GM19193 (cell line): ENCODE measurements around the gene SATB1.

Experiments used
- POLR2A ChIP-seq: IDR thresholded peaks from 4 replicates; pipeline ENCODE4 v1.6.1; 2011; ENCODE audit not compliant: insufficient read depth, insufficient read length; ENCODE audit errors: extremely low read depth

SATB1 gene

DNA sequence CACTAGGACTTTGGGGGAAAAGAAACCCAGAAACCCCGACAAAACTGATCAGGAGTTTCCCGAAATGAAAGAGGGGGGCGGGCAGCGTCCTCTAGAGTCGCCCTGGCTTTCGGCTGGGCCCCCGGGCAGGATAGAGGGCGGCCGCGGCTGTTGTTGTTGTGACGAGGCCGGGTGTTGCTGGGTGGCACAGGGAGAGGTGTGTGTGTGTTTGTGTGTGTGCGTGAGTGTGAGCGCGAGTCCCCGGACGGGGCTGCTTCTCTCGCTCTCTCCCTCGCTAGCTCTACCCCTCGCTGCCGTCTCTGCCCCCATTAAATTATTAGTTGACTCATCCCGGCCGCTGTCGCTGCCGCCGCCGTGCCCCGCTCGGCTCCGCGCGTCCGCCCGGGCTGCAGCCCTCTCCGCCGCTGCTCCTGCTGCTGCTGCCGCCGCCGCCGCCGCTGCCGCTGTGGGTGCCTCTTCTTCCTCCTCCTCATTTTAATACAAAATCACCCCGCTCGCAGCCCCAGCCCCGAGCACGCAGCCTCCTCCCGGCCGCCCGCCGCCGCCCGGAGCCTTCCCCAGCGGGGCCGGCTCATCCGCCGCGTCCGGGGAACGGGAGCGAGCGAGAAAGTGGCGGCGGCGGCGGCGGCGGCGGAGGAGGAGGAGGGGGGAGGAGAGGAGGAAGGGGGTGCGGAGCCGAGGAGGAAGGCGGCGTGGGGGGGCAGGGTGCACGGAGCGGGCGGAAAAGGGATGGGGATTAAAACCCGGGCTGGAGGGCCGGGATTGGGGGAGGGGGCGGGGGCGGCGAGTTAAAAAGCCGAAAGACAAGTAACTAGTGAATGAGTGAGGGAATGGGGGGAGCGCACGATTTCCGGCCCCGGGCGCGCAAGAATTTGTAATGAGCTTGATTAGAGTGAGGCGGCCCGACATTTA, at the start of gene SATB1:
TSS of gene SATB1 (minus strand) at position 611 of the 912 bp plus-strand sequence. CDS start 4,372 bp downstream, outside the sequence.
- no peak for TF ChIP-seq POLR2A

DNA sequence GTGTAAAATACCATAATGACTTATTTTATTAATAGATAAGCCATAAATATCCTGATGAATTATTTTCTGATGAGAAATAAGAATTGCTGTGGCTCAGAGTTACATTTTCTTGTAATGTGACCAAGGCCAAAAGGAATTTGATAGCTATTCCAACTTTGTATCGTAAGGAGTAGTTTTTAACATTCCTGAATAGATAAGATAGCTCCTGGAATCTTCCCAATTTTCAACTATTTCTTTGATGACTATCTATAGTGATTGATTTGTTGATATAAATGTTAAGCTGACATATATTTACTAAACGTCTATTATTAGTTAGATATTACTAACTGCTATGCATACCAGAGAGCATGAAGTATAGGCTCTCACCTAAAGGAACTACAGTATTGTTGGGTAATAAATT, 49.1 kb upstream of the SATB1 start:
- TF ChIP-seq POLR2A = no peak

DNA sequence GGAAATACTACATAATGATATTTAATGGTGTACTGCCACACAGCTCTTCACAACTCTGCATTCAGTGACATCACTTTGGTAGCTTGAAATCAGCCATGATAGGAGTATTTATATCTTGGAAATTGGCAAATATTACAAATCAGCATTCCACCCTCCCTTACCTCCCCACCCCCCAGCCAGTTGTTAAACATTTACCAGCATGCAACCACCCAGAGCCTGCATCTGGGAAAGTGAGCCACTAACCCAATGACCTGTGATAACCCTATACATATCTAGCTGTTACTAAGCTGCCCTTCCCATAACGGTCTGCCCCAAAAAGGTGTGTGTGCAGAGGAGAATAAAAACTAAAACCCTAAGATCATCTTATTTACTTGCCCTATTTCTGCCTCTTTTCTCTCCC, 44.6 kb upstream of the SATB1 start:
- no peak for TF ChIP-seq POLR2A

DNA sequence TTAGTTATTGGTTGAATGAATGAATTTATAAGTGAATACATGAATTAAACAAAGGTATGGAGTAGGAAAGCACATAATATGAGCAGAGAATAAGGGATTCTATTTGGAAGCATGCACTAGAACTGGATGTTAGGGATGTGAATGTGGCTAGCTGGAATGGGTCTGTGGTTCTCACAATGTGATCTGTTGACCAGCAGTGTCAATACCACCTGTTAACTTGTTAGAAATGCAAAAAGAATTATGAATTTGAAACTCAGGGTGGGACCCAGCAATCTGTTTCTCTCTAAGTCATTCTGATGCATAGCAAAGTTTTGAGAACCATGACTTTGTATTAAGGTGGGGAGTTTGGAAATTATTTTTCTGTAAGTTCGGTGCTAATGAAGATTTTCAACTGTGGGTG, 41.0 kb upstream of the SATB1 start:
- no peak for TF ChIP-seq POLR2A

DNA sequence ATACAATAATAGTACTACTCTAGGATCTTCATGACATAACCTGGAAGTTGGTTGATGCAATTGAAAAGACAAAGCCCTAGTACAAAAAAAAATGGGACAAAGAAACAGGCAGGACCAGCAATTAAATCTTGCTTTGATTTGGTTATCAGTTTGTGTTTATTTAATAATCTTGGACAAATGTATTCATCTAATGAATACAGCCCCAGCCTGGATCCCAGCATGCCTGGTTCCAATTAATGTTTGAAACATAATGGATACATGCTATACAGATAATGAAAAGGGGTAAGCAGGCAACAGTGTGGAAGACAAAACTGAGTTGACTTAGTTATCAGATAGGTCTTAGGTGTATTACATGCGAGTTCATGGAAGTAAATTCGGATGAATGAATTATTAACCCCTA, 29.6 kb upstream of the SATB1 start:
- no peak for TF ChIP-seq POLR2A

DNA sequence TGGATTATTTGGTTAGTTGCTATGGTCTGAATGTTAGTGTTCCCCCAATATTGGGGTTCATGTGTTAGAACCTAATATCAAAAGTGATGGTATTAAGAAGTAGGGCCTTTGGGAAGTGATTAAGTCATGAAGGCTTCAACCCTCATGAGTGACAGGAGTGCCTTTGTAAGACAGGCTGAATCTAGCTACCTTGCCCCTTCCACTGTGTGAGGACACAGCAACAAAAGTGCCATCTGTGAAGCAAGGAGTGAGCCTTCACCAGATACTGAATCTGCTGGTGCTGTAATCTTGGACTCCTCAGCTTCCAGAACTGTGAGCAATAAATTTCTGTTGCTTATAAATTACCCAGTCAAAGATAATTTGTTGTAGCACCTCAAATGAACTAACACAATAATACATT, 22.6 kb upstream of the SATB1 start:
- no peak for TF ChIP-seq POLR2A

DNA sequence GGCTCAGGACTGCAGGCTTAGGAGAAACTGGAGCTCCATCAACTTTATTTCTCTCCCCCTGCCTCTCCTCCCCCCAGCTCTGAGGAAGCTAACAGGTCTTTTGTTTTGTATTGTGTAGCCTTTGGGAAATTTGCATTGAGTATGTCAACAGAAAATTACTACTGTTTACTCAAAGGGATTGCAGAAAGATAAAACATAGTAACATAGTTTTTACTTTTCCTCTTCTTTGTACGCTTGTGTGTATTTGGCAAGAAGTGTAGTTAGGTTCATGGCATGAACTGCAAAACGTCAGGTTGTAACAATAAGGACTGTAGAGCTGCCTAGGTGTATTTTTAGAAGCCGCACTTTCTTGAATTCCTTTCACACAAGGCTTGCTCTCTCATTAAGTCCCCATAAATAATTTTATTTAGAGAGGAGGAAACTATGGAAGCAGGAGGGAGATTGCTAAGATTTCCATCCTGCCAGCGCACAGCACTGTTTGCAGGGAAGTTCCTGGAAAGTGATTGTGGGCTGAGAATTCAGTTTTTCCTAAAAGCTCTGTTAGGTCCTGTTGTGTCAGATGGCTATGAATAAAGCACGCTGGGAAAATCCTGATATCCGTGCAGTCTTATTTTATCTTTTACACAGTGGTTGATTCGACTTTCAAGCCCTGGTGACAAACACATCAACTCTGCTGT, 21.1 kb upstream of the SATB1 start:
- TF ChIP-seq POLR2A = no peak

DNA sequence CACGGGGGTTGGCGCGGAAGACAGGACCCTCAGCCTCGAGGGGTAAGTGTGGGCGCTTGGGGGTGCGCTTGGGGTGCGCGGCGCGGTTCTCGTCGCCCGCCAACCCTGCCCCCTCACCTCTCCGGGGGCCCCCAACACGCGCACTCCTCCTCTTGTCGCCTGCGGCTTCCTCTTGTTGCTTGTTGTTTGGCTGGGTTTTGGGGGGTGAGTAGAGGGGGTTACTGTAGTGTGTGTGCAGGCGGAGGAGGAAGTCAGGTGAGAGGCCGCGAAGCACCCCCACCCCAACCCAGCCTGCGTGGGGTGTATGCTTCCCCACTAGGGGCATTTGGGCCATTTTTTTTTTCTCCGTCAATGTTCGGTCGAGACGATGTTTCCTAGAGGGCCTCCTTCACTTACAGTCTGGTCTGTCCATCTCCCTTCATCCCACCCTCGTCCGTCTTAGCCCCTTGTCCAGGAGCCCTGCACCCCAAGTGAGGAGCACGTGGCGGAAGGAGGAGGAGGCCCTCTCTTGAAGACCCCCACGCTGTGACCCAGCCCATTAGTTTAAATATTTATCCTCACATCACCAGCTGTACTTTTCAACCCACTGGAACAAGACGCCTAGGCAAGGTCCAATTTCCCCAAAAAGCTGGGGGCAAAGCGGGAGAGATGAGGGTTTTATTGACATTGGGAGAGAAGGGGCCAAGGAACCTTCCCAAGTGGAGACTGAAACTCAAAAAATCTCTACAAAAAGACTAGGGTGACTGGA, 20.4 kb upstream of the SATB1 start:
- no peak for TF ChIP-seq POLR2A

DNA sequence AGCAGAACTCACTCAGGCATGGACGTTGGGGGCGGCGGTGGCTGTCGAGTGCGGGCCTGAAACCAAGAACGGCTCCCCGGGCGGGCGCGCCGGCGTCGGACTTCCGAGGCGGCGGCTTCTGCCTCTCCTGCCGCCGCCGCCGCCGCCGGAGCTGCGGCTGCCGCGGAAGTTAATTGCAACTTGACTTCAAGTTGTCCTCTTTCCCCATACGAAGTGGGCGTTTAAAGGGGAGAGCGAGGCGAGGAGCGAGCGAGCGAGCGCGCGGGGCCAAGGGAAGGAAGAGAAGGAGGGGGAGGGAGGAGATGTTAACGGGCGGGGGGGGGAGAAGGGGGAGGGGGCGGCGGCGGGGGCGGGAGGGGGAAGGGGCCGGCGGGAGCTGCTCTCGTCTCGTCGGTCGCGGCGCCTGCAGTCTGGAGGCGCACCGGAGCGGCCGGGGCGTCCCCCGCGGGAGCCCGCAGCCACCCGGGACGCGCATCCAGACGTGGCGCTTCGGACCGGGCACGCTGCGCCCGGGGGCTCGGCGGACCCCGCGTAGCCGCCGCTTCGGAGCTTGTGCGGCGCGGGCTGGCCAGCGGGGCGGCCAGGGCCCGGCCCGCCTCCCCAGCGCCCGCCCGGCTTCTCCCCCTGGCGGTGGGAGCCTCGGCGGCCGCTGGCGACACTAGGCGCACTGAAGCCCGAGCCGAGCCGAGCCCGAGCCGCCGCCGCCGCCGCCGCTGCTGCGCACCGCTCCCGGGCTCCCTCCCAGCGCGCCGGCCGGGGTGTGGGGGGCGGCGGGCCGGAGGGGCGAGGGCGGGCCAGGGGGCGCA, 19.7 kb upstream of the SATB1 start:
- no peak for TF ChIP-seq POLR2A

DNA sequence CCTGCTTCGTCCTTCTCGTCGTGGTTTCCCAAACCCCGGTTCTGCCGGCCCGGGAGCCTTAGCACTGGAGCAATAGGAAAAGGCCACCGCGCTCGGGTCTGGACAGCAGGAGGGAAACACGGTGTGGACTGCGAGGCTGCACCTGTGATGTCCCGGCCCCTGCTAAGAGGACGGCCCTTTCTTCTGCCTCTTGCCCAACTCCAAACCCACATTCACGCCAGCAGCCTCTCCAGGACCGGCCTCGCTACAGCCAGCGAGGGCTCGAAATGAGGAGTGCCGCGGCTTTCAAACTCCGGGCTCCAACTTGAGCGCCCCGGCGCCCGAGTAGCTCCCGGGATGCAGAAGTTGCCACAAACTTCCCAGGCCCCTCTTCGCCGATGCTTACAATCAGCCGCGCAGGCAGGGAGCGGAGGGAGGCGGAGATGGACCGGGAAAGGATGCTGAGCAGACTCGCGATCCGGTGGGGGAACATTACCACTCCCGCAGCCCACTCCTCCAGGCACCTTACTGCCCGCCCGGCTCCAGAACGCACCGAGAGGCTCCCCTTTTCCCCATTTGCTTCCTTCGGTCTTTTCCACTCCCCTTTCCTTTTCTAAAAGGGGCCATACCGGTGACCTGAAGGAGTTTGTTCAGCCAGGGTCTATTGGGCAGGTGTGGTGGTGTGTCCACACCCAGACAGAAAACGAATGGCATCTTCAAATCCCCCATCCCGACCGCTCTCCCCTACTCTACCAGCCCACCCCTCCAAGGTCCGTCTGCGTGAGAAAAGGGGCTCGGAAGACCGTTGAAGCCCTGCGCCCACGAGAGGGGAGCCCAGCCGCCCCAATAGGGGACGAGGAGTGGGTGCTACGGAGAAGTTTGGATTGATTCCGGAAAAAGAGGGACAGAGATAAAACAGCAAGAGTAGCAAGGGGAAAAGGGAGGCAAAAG, 18.8 kb upstream of the SATB1 start:
- TF ChIP-seq POLR2A = no peak

DNA sequence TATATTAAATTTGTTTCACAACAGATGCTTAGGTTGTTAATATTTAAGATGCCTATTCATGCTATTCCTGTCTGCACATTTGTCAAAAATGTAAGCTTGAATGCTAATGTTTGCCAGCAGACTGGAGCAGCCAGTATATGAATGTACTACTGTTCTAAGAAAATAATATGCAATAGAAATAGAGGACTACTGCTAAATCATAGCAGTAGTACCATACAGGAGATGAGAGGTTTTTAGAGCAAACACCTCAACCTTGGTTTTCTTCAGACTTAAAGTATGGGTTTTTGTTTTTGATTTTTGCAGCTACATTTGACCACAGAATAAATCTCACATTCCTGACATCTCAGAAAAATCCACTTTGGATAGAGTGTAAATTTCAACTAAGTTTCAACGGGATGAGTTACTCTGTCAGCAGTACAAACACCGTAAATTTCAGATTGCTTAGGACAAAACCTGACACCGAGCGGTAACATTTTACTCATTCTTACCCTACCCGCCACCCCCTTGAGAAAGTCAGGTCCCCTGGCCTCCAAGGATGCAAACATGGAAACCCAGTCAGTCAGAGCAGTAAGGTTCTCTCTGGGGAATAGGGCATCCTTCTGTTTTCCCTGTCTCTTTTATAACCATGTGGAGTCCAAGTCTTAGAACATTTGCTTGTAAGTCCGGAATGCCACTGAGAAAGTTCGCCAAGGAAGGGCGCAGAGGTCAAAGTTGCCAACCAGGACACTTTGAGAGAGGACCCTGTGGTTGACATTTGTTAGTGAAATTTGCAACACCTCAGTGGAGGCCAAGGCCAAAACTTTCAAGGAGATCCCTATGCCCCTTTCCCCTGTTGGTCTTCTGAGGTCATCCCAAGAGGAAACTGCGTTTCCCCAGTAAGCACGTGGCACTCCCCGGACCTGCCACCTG, 17.9 kb upstream of the SATB1 start:
- no peak for TF ChIP-seq POLR2A

DNA sequence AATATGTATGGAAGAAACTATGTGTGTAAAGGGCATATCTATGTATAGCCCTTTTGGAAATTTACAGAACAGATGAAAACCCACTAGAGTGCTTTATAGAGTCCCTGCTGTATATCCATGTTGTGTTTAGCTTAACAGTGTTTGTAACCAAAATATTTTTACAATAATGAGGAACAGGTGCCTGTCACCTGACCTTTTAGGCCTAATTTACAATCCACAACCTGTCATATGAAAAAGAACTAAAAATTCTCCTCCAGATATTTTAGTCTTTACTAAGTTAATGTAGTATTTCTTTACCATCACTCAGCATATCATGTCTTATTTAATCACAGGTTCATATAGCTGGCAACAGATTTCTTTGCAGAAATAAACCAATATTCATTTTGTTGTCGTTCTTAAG, 16.4 kb upstream of the SATB1 start:
- TF ChIP-seq POLR2A = no peak

DNA sequence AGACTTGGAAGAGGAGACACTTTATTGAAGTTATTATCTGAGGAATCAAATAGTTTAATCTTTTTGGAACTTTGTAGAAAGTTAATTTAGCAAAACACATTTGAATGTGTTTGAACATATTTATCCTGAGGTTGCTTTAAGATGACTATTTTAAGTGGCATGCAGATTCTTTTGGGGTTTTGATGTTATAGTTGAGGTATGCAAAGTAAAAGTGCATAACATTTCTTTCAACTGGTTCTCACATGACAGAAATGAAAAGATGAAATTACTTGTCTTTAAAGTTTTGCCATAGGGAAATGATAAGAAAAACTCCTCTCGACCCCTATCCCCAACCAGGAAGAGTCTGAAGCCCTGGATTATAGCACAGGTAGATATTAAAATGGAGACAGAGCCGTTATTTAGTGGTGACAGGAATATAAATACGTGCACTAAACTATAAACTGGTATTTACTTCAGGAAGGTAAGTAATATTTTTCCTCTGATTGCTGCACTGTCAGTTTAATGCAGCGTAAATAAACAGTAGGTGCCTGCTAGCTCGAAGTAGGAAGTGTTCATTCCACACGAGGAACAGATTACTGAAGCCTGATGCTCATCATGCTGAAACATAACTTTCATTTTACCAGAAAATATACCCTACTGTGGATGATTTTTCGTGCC, 15.1 kb upstream of the SATB1 start:
- no peak for TF ChIP-seq POLR2A

DNA sequence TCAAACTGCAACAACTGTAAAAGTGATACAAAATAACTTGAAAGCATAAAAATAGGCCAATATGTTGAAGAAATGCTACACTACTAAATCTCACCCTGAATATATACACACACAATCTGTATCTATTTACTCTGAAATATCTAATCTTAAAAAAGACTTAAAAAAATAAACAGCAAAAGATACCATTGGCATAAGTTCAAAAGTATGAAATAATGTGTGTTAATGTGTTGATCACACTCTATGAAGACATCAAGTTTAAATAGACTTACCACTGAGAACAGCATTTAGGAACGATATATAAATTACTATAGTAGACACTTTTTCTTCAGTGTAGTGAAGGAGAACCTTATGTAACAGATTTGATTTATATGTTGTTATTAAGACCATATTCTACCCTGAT, 14.1 kb upstream of the SATB1 start:
- no peak for TF ChIP-seq POLR2A
